ENCODE measurements around the gene ERC2.

Gene ERC2

GRCh38 chr3:55911266-55911665, 557.0 kb downstream of the ERC2 start:
- no peak for TF ChIP-seq ELK4 (IDR thresholded peaks at IDR 0.05; ENCODE audit: borderline replicate concordance, low read depth, low read length)
- no peak for TF ChIP-seq ZBTB1 (tag by site-specific recombination; IDR thresholded peaks at IDR 0.05)
- no peak for TF ChIP-seq ZNF76 (tag by site-specific recombination; IDR thresholded peaks at IDR 0.05; ENCODE audit: borderline replicate concordance, low read depth)
- no peak for TF ChIP-seq ZNF692 (tag by site-specific recombination; IDR thresholded peaks at IDR 0.05)
- TF ChIP-seq TCF7L2 (IDR thresholded peaks at IDR 0.05; ENCODE audit: borderline replicate concordance, low read depth, low read length) = no peak
- TF ChIP-seq ZNF785 (tag by site-specific recombination; IDR thresholded peaks at IDR 0.05) = no peak
- no peak for TF ChIP-seq ZNF248 (tag by site-specific recombination; IDR thresholded peaks at IDR 0.05)
- no peaks in the 10 kb centered on the region for H3K36me3 ChIP-seq (ENCODE audit: control insufficient read depth in 2 of 2, insufficient read depth in 1 of 2, low read length in 2 of 2)
- H3K9me3 ChIP-seq (ENCODE audit: control insufficient read depth, insufficient read depth, low read depth, low read length) = no peaks in the 10 kb centered on the region
- H3K4me3 ChIP-seq (ENCODE audit: low read depth, low read length) = no peak overlapping the region
- no peak overlapping the region for H3K27ac ChIP-seq (ENCODE audit: extremely low read depth, low read depth, low read length)
- POLR2A ChIA-PET = no interaction called here
- H3K4me1 ChIP-seq (ENCODE audit: control insufficient read depth, insufficient read depth, low read length) = no peaks in the 10 kb centered on the region
- CTCF ChIA-PET = no interaction called here

- Histone ChIP-seq H3K9me3 (ENCODE audit: control insufficient read depth, insufficient read depth, low read depth, low read length) (no peaks in the 10 kb centered on the region), H3K4me3 (ENCODE audit: low read depth, low read length) (no peak overlapping the region), H3K36me3 (ENCODE audit: control insufficient read depth in 2 of 2, insufficient read depth in 1 of 2, low read length in 2 of 2) (no peaks in the 10 kb centered on the region), H3K4me1 (ENCODE audit: control insufficient read depth, insufficient read depth, low read length) (no peaks in the 10 kb centered on the region), H3K27ac (ENCODE audit: extremely low read depth, low read depth, low read length) (no peak overlapping the region)
- ChIA-PET CTCF (no interaction called here), POLR2A (no interaction called here)
- TF ChIP-seq PRDM1 (tag by site-specific recombination; IDR thresholded peaks at IDR 0.05) = no peak
- no peak for TF ChIP-seq ATF2 (tag by site-specific recombination; IDR thresholded peaks at IDR 0.05; ENCODE audit: low read depth)
- TF ChIP-seq ZNF404 (tag by site-specific recombination; IDR thresholded peaks at IDR 0.05) = no peak
- TF ChIP-seq ZNF324 (tag by site-specific recombination; IDR thresholded peaks at IDR 0.05) = no peak
- no peak for TF ChIP-seq ZNF248 (tag by site-specific recombination; IDR thresholded peaks at IDR 0.05)
- no peak for TF ChIP-seq ZNF747 (tag by site-specific recombination; IDR thresholded peaks at IDR 0.05)
- TF ChIP-seq YY1 (tag by site-specific recombination; IDR thresholded peaks at IDR 0.05) = no peak
These were observed 557.7 kb downstream of the ERC2 start for GRCh38 chr3:55910543-55910942.

GRCh38 chr3:55909373-55909772, 558.9 kb downstream of the ERC2 start:
- ChIA-PET POLR2A (no interaction called here), CTCF (interaction anchor here (0.6 kb wide), 1 partner anchor 958 kb away, joined by 3 read pairs; no protein-coding TSS in a partner anchor)
- H3K4me1 ChIP-seq (ENCODE audit: control insufficient read depth, insufficient read depth, low read length) = no peaks in the 10 kb centered on the region
- no peak overlapping the region for H3K4me3 ChIP-seq (ENCODE audit: low read depth, low read length)
- no peak overlapping the region for H3K27ac ChIP-seq (ENCODE audit: extremely low read depth, low read depth, low read length)
- H3K9me3 ChIP-seq (ENCODE audit: control insufficient read depth, insufficient read depth, low read depth, low read length) = no peaks in the 10 kb centered on the region
- TF ChIP-seq ZBTB20 (tag by site-specific recombination; IDR thresholded peaks at IDR 0.05) = no peak
- TF ChIP-seq ZNF184 (tag by site-specific recombination; IDR thresholded peaks at IDR 0.05) = no peak
- no peak for TF ChIP-seq ZNF629 (tag by site-specific recombination; IDR thresholded peaks at IDR 0.05)
- no peak for TF ChIP-seq HIC1 (tag by site-specific recombination; IDR thresholded peaks at IDR 0.05)
- no peak for TF ChIP-seq OVOL3 (tag by site-specific recombination; IDR thresholded peaks at IDR 0.05)
- no peaks in the 10 kb centered on the region for H3K36me3 ChIP-seq (ENCODE audit: control insufficient read depth in 2 of 2, insufficient read depth in 1 of 2, low read length in 2 of 2)

Data from HEK293 (cell line).